ENCODE results near the gene CC2D2A.

CC2D2A gene

DNA sequence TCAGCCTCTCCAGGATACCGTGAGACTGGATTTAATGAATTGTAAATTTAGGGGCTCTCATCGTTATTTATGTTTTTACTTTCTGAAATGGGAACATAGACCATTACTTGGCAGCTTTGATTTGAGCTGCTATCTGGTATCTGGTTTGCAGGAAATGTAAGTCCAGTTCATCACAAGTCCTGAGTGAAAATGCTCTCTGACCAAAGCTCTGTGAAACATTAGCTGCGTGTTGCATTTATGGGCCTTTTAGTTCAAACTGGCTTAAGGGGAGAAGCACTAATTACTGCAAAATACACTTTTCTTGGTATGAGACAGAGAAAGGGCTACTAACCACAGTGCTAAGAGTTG is 420 bp downstream of the CC2D2A start:
- Histone ChIP-seq H3K4me2 (ENCODE audit: low read length) (peak overlapping the region; percentile 86), H3K27me3 (ENCODE audit: control insufficient read depth, insufficient read depth, low read length) (peaks cover 3% of the 10 kb centered on the region), H3K9me3 (replicated peaks; ENCODE audit: low read length) (no peaks in the 10 kb centered on the region), H3K4me3 (ENCODE audit: low read length) (peak overlapping the region; percentile 73), H3K4me1 (ENCODE audit: control insufficient read depth, insufficient read depth, low read length) (no peaks in the 10 kb centered on the region), H3K9ac (ENCODE audit: low read depth, low read length) (peak overlapping the region; percentile 53), H3K36me3 (ENCODE audit: insufficient read depth, low read length) (no peaks in the 10 kb centered on the region)

DNA sequence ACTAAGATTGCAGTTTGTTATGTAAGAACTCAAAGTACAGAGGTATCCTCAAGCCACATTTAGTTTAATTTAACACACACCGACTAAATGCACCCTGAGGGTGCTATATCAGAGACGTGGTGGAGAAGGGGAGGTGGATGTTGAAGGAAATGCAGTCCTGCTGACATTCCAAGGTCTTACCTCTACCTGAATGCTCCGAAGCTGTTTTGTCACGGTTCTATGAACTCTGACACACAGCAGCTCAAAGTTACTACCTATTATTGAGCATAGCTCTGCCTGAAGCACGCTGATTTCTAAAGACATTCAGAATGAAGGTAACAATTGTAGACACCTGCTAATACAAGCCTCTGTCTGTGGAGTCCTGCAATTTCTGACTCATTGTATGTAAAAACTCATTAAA is 6.7 kb downstream of the CC2D2A start:
- no peak overlapping the region for H3K4me2 ChIP-seq (ENCODE audit: low read length)
- peaks cover under 1% of the 10 kb centered on the region for H3K36me3 ChIP-seq (ENCODE audit: insufficient read depth, low read length)
- H3K4me3 ChIP-seq (ENCODE audit: low read length): no peak overlapping the region
- no peaks in the 10 kb centered on the region for H3K9me3 ChIP-seq (replicated peaks; ENCODE audit: low read length)
- H3K27me3 ChIP-seq (ENCODE audit: control insufficient read depth, insufficient read depth, low read length): no peaks in the 10 kb centered on the region
- peaks cover 13% of the 10 kb centered on the region for H3K4me1 ChIP-seq (ENCODE audit: control insufficient read depth, insufficient read depth, low read length)
- H3K9ac ChIP-seq (ENCODE audit: low read depth, low read length): no peak overlapping the region

DNA sequence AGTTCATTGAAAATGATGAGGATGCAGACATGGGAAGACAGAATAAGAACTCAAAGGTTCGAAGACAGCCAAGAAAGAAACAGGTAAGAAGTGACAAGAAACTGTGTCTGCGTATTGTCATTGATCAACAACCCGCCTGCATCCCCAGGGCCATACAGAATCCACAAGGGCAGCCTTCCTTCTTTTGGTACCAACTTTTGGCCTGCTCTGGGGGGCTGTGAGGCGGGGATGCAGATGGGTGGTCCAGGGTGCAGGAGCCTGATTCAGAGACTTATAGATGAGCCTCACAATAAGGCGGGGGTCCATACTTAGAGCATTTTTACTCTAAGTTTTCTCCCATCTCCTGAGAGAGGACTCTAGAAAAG is 9.0 kb downstream of the CC2D2A start:
- Histone ChIP-seq H3K27me3 (ENCODE audit: control insufficient read depth, insufficient read depth, low read length) (no peaks in the 10 kb centered on the region), H3K36me3 (ENCODE audit: insufficient read depth, low read length) (peaks cover 6% of the 10 kb centered on the region), H3K9me3 (replicated peaks; ENCODE audit: low read length) (no peaks in the 10 kb centered on the region), H3K9ac (ENCODE audit: low read depth, low read length) (no peak overlapping the region), H3K4me1 (ENCODE audit: control insufficient read depth, insufficient read depth, low read length) (peaks cover 13% of the 10 kb centered on the region), H3K4me2 (ENCODE audit: low read length) (no peak overlapping the region), H3K4me3 (ENCODE audit: low read length) (no peak overlapping the region)

DNA sequence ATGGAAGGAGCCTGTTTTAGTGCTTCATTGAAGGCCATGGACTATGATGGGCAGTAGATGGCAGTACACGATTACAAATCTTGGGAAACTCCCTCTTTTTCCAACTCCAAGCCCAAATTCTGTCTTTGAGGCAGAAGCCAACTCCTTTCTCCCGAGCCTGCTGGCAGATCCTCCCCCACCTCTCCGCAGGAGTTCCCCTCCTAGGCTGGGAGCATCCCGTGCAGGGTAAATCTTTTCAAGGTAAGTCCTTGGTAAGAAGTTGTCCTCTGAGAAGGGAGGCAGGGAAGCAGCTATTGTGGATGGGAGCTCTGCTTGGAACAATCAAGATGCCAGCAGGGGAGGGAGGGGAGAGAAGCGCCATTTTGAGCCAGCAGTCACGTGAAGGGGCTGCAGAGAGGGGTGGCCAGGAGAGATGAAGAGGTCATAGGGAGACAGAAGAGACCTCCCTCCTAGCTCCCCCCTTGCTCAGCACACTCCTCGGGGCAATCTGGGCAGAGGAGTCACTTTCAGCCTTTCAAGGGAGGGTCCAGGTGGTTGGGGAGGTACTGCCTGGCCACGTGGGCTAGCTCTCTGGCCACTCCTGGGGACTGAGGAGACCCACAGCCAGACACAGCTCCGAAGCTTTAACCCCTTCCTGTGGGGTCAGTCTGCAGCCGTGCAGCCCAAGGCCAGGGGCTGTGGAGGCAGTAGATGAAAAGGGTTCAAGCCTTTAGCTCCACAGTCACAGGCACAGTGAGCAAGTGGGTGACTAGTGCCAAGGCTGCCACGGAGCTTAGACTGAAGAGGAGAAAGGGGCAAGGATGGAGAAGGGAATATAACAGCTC is 9.6 kb downstream of the CC2D2A start:
- Histone ChIP-seq H3K4me2 (ENCODE audit: low read length) (peak overlapping the region; percentile 87), H3K9ac (ENCODE audit: low read depth, low read length) (peak overlapping the region; percentile 83), H3K4me1 (ENCODE audit: control insufficient read depth, insufficient read depth, low read length) (peaks cover 13% of the 10 kb centered on the region), H3K36me3 (ENCODE audit: insufficient read depth, low read length) (peaks cover 6% of the 10 kb centered on the region), H3K27me3 (ENCODE audit: control insufficient read depth, insufficient read depth, low read length) (no peaks in the 10 kb centered on the region), H3K9me3 (replicated peaks; ENCODE audit: low read length) (no peaks in the 10 kb centered on the region), H3K4me3 (ENCODE audit: low read length) (peak overlapping the region; percentile 73)

DNA sequence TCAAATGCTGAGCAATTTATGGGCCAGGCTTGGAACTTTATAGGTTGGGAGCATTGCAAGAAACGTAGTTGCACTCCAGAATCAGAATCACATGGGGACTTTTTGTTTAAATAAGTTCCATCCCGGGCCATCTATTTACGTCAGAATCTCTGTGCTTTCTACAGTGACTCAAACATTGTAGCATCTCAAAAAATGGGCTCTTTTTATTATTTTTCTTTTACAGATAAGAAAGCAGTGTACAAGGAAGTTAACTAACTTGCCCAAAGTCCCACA is 10.2 kb downstream of the CC2D2A start:
- Histone ChIP-seq H3K4me3 (ENCODE audit: low read length) (peak overlapping the region; percentile 73), H3K4me1 (ENCODE audit: control insufficient read depth, insufficient read depth, low read length) (peaks cover 13% of the 10 kb centered on the region), H3K4me2 (ENCODE audit: low read length) (peak overlapping the region; percentile 87), H3K27me3 (ENCODE audit: control insufficient read depth, insufficient read depth, low read length) (no peaks in the 10 kb centered on the region), H3K36me3 (ENCODE audit: insufficient read depth, low read length) (peaks cover 6% of the 10 kb centered on the region), H3K9ac (ENCODE audit: low read depth, low read length) (peak overlapping the region; percentile 83), H3K9me3 (replicated peaks; ENCODE audit: low read length) (no peaks in the 10 kb centered on the region)

DNA sequence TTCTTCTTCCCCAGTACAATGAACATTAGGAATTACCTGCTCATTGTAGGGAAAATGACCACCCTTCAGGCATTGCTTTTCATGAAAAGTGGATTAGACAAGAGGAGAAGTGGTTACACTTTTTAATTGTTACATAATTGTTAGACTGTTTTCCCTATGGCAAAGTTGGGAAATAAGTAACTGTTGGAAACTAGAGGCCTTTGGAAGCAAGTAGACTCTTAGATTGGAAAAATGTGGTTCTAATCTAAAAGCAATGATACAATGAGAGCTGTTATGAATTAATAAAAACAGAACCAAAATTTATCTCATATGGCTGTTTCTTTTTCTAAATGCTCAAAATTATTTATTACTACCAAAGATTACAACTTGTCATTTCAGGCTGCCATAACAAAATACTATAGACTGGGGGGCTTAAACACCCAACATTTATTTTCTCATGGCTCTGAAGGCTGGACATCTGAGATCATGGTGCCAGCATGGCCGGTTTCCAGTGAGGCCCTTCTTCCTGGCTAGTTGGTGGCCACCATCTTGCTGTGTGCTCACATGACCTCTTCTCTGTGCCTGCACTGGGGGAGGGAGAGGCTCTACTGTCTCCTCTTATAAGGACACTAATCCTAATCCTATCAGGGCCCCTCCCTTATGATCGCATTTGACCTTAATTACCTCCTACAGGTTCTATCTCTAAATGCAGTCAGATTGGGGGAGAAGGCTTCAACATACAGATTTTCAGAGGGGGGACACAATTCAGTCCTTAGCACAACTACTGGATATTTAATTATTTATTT is 12.5 kb downstream of the CC2D2A start:
- H3K4me3 ChIP-seq (ENCODE audit: low read length): no peak overlapping the region
- peaks cover 6% of the 10 kb centered on the region for H3K36me3 ChIP-seq (ENCODE audit: insufficient read depth, low read length)
- H3K9me3 ChIP-seq (replicated peaks; ENCODE audit: low read length): no peaks in the 10 kb centered on the region
- no peaks in the 10 kb centered on the region for H3K27me3 ChIP-seq (ENCODE audit: control insufficient read depth, insufficient read depth, low read length)
- no peak overlapping the region for H3K9ac ChIP-seq (ENCODE audit: low read depth, low read length)
- peaks cover 13% of the 10 kb centered on the region for H3K4me1 ChIP-seq (ENCODE audit: control insufficient read depth, insufficient read depth, low read length)
- no peak overlapping the region for H3K4me2 ChIP-seq (ENCODE audit: low read length)

DNA sequence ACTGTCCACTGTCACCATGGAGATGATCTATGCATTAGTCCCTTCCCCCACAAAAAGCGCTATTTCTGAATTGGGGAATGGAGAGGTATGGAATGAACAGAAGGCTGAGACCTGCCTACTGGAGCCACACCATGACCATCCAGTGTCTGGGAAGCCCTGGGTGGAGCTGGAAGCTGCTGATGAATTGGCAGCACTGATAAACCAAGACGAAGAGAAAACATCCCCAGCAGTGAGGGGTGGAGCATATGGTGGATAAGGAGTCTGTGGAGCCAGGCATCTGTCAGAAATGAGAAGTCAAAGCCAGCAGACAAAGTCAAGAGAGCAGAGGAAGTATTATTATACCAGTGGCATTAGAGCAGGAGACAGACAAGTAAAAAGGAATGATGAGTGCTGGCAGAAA is 13.2 kb downstream of the CC2D2A start:
- no peak overlapping the region for H3K9ac ChIP-seq (ENCODE audit: low read depth, low read length)
- no peaks in the 10 kb centered on the region for H3K9me3 ChIP-seq (replicated peaks; ENCODE audit: low read length)
- H3K4me1 ChIP-seq (ENCODE audit: control insufficient read depth, insufficient read depth, low read length): peaks cover 13% of the 10 kb centered on the region
- no peak overlapping the region for H3K4me2 ChIP-seq (ENCODE audit: low read length)
- no peaks in the 10 kb centered on the region for H3K27me3 ChIP-seq (ENCODE audit: control insufficient read depth, insufficient read depth, low read length)
- peaks cover 6% of the 10 kb centered on the region for H3K36me3 ChIP-seq (ENCODE audit: insufficient read depth, low read length)
- H3K4me3 ChIP-seq (ENCODE audit: low read length): no peak overlapping the region

DNA sequence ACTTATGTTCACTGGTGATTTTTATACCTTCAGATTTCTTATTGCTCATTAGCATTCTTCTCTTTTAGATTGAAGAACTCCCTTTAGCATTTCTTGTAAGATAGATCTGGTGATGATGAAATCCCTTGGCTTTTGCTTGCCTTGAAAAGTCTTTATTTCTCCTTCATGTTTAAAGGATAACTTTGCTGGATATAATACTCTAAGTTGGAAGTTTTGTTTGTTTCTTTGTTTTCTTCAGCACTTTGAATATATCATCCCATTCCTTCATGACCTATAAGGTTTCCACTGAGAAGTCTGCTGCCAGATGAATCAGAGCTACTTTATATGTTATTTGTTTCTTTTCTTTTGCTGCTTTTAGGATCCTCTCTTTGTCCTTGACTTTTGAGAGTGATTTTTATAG is 18.5 kb downstream of the CC2D2A start:
- no peaks in the 10 kb centered on the region for H3K9me3 ChIP-seq (replicated peaks; ENCODE audit: low read length)
- no peaks in the 10 kb centered on the region for H3K27me3 ChIP-seq (ENCODE audit: control insufficient read depth, insufficient read depth, low read length)
- no peak overlapping the region for H3K4me3 ChIP-seq (ENCODE audit: low read length)
- H3K4me2 ChIP-seq (ENCODE audit: low read length): no peak overlapping the region
- no peaks in the 10 kb centered on the region for H3K36me3 ChIP-seq (ENCODE audit: insufficient read depth, low read length)
- no peak overlapping the region for H3K9ac ChIP-seq (ENCODE audit: low read depth, low read length)
- H3K4me1 ChIP-seq (ENCODE audit: control insufficient read depth, insufficient read depth, low read length): peaks cover 13% of the 10 kb centered on the region

DNA sequence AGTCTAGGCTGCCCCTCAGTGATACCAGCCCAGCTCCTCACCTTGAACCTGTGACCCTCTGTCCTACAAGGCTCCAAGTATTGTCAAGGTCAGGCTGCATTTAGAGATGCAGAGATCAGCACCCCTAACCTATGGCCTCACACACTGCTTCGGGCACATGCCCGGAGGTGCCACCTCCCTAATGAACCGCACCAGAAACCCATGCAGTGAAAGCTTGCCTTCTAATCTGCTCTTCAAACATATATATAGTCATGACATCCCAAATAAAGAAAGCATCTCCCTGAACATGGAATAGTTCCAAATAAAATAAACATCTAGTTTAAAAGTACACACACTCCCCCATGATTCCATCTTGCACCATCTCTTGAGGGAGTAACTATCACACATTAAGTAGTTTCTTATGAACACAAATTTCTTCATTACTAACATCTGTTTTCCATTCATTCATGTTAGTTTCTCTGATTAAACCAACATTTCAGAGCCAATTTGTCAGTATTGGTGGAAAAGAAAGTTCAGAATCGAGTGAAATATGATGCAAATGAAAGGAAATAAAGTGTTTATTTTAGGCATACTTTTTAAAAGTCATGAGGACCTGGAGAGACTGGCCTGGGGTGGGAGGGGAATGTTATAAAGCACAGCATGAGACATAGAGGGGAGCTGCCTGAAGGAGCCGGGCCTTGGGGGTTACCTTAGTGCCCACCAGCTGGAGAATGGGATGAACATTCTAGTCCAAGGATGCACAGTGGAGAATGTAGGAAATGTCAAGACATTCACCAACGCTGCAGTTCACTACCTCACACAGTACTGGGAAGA is 19.2 kb downstream of the CC2D2A start:
- Histone ChIP-seq H3K36me3 (ENCODE audit: insufficient read depth, low read length) (no peaks in the 10 kb centered on the region), H3K4me2 (ENCODE audit: low read length) (no peak overlapping the region), H3K9me3 (replicated peaks; ENCODE audit: low read length) (no peaks in the 10 kb centered on the region), H3K4me1 (ENCODE audit: control insufficient read depth, insufficient read depth, low read length) (peaks cover 13% of the 10 kb centered on the region), H3K27me3 (ENCODE audit: control insufficient read depth, insufficient read depth, low read length) (no peaks in the 10 kb centered on the region), H3K4me3 (ENCODE audit: low read length) (no peak overlapping the region), H3K9ac (ENCODE audit: low read depth, low read length) (no peak overlapping the region)

DNA sequence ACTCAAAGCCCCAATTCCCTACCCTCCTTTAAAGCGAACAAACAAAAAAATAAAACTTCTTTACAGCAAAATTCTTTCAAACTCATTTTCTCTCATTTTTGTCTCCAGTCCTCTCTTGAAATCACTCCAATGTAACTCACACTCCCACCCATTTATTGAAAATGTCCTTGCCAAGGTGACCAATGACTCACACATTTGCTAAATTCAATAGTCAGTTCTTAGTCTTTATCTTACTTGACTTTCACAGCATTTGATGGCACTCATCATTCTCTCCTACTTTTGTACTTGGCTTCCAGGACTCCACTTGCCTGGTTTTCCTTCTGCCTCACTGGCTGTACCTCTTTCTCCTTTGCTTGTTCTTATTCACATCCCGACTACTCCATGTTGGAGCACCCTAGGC is 19.9 kb downstream of the CC2D2A start:
- Histone ChIP-seq H3K36me3 (ENCODE audit: insufficient read depth, low read length) (no peaks in the 10 kb centered on the region), H3K4me2 (ENCODE audit: low read length) (no peak overlapping the region), H3K9ac (ENCODE audit: low read depth, low read length) (no peak overlapping the region), H3K4me1 (ENCODE audit: control insufficient read depth, insufficient read depth, low read length) (peaks cover 13% of the 10 kb centered on the region), H3K9me3 (replicated peaks; ENCODE audit: low read length) (no peaks in the 10 kb centered on the region), H3K27me3 (ENCODE audit: control insufficient read depth, insufficient read depth, low read length) (no peaks in the 10 kb centered on the region), H3K4me3 (ENCODE audit: low read length) (no peak overlapping the region)

DNA sequence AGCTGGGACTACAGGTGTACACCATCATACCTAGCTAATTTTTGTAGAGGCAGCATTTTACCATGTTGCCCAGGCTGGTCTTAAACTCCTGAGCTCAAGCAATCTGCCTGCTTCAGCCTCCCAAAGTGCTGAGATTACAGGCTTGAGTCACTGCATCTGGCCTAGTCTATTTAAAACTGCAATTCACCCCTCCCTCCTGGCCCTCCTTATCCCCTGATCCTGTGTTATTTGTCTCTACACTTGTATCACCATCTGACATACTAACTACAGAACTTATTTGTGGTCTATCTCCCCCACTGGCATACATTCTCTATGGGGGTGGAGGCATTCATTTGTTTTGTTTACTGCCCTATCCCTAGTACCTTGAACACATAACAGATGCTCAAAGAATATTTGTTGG is 23.7 kb downstream of the CC2D2A start:
- H3K4me3 ChIP-seq (ENCODE audit: low read length): no peak overlapping the region
- no peaks in the 10 kb centered on the region for H3K27me3 ChIP-seq (ENCODE audit: control insufficient read depth, insufficient read depth, low read length)
- no peak overlapping the region for H3K9ac ChIP-seq (ENCODE audit: low read depth, low read length)
- no peaks in the 10 kb centered on the region for H3K9me3 ChIP-seq (replicated peaks; ENCODE audit: low read length)
- peaks cover 13% of the 10 kb centered on the region for H3K4me1 ChIP-seq (ENCODE audit: control insufficient read depth, insufficient read depth, low read length)
- no peaks in the 10 kb centered on the region for H3K36me3 ChIP-seq (ENCODE audit: insufficient read depth, low read length)
- H3K4me2 ChIP-seq (ENCODE audit: low read length): no peak overlapping the region
